ENCODE results near the gene NKG7. TPM values are rescaled to one million over a fixed set of nuclear protein-coding genes. Genes with fewer than 3 reads are reported as not detected.

Gene NKG7
- total RNA-seq, 4 donors from 2014 or later, result not detected

GRCh38 chr19:51367255-51367564 is 5.2 kb downstream of the NKG7 start:
- WGBS, result 0% methylated on average over 2 of the region's 15 CpGs
- peak overlapping the region; percentile 81 for H3K4me3 ChIP-seq
- peak in 1 of 2 donors; percentile 82 for DNase-seq (ENCODE audit: low spot score in 2 of 2)
- peak overlapping the region; percentile 93 for H3K27ac ChIP-seq
- H3K27me3 ChIP-seq, result no peaks in the 10 kb centered on the region
- no peaks in the 10 kb centered on the region for H3K36me3 ChIP-seq
- TF ChIP-seq POLR2A (IDR thresholded peaks at IDR 0.05) (peak; percentile 14 to 50), EP300 (IDR thresholded peaks at IDR 0.05) (no peak)
- peaks cover 39% of the 10 kb centered on the region for H3K4me1 ChIP-seq
- no peaks in the 10 kb centered on the region for H3K9me3 ChIP-seq

GRCh38 chr19:51366389-51367254 is 5.8 kb downstream of the NKG7 start:
- H3K36me3 ChIP-seq, result no peaks in the 10 kb centered on the region
- H3K4me1 ChIP-seq, result peaks cover 39% of the 10 kb centered on the region
- DNase-seq (ENCODE audit: low spot score in 2 of 2), result peak; percentile 99
- no peaks in the 10 kb centered on the region for H3K9me3 ChIP-seq
- under 1% methylated on average over 49 of the region's 54 CpGs for WGBS
- H3K4me3 ChIP-seq, result peak overlapping the region; percentile 81
- peak overlapping the region; percentile 93 for H3K27ac ChIP-seq
- H3K27me3 ChIP-seq, result no peaks in the 10 kb centered on the region
- TF ChIP-seq POLR2A (IDR thresholded peaks at IDR 0.05) (peak in 1 of 2 donors; percentile 33), POLR2AphosphoS5 (IDR thresholded peaks at IDR 0.05) (peak in 1 of 3 donors; percentile 38), EP300 (IDR thresholded peaks at IDR 0.05) (no peak), CTCF (IDR thresholded peaks at IDR 0.05) (no peak)

GRCh38 chr19:51365965-51366388 is 6.5 kb downstream of the NKG7 start, which contains the start of gene ETFB:
TSS of gene ETFB (minus strand) at chr19:51366388. CDS start at chr19:51366326, 62 bp downstream.
- peak within 1 kb of the TSS; percentile 93 for H3K27ac ChIP-seq
- no peaks in the 10 kb centered on the region for H3K9me3 ChIP-seq
- 0% methylated on average over 23 of the region's 27 CpGs for WGBS
- no peak for DNase-seq (ENCODE audit: low spot score in 2 of 2)
- peaks cover 39% of the 10 kb centered on the region for H3K4me1 ChIP-seq
- H3K36me3 ChIP-seq, result no peaks in the 10 kb centered on the region
- H3K4me3 ChIP-seq, result peak within 1 kb of the TSS; percentile 81
- no peak for TF ChIP-seq POLR2A (IDR thresholded peaks at IDR 0.05)
- TF ChIP-seq EP300 (IDR thresholded peaks at IDR 0.05), result no peak
- H3K27me3 ChIP-seq, result no peaks in the 10 kb centered on the region

- no peaks in the 10 kb centered on the region for H3K36me3 ChIP-seq
- H3K27me3 ChIP-seq, result no peaks in the 10 kb centered on the region
- peak overlapping the region; percentile 81 for H3K4me3 ChIP-seq
- 13% methylated on average over 9 of the region's 10 CpGs for WGBS
- no peak for DNase-seq (ENCODE audit: low spot score in 2 of 2)
- H3K4me1 ChIP-seq, result peaks cover 39% of the 10 kb centered on the region
- TF ChIP-seq CTCF (IDR thresholded peaks at IDR 0.05) (no peak), EP300 (IDR thresholded peaks at IDR 0.05) (no peak), POLR2AphosphoS5 (IDR thresholded peaks at IDR 0.05) (no peak), POLR2A (IDR thresholded peaks at IDR 0.05) (no peak)
- H3K27ac ChIP-seq, result peak overlapping the region; percentile 93
- H3K9me3 ChIP-seq, result no peaks in the 10 kb centered on the region
These were observed 7.1 kb downstream of the NKG7 start for GRCh38 chr19:51365211-51365964.

- Histone ChIP-seq H3K4me3 (peak overlapping the region; percentile 81), H3K27ac (peak overlapping the region; percentile 24)
- TF ChIP-seq EP300 (IDR thresholded peaks at IDR 0.05) (no peak), CTCF (IDR thresholded peaks at IDR 0.05) (no peak)
These were observed 8.0 kb downstream of the NKG7 start for GRCh38 chr19:51364200-51365106.

More at GRCh38 chr19:51364200-51365106, 8.0 kb downstream of the NKG7 start:
- no peak for DNase-seq (ENCODE audit: low spot score in 2 of 2)
- whole genome bisulfite sequencing, result 77% methylated on average over 15 of the region's 15 CpGs
- Histone ChIP-seq H3K9me3 (no peaks in the 10 kb centered on the region), H3K4me1 (peaks cover 39% of the 10 kb centered on the region), H3K27me3 (no peaks in the 10 kb centered on the region), H3K36me3 (no peaks in the 10 kb centered on the region)

Data from suprapubic skin (tissue), 4 donors.